CD14-positive monocyte (primary cell): ENCODE measurements around the gene AGPAT3. TPM values are rescaled to one million over a fixed set of nuclear protein-coding genes. Genes with fewer than 3 reads are reported as not detected.
"Not testable (repeated sequence)": the region's sequence is repeated elsewhere in the genome, so short reads cannot be mapped to it uniquely, and the experiment has no call there.

Source experiments
- DNase-seq, 3 donors: peaks; one replicate each; pipeline ENCODE4 v3.0.0-alpha.2; 2011 to 2022
- H2AFZ ChIP-seq: 2 replicates; pipeline ENCODE4 v1.6.0; 2012; ENCODE audit warnings: mild to moderate bottlenecking, low read depth, low read length, inconsistent platforms; ENCODE audit not compliant: insufficient read depth, poor library complexity, severe bottlenecking
- H3K27ac ChIP-seq, 2 donors: 1 replicate in 1 of 2; 2 replicates in 1 of 2; pipeline ENCODE4 v1.5.1; 2012 to 2013; ENCODE audit warnings: low read length in 2 of 2, control low read depth in 1 of 2, inconsistent platforms in 1 of 2, low read depth in 1 of 2, mild to moderate bottlenecking in 1 of 2
- H3K27me3 ChIP-seq, 2 donors: one replicate each; pipeline versions ENCODE4 v1.6.0 to v1.6.1; 2011 to 2013; ENCODE audit warnings: low read length in 2 of 2; ENCODE audit not compliant: control insufficient read depth in 2 of 2, insufficient read depth in 2 of 2
- H3K36me3 ChIP-seq, 2 donors: replicated peaks in 1 of 2; 1 replicate in 1 of 2; 2 replicates in 1 of 2; pipeline versions ENCODE4 v1.5.1 to v1.6.1; 2012 to 2013; ENCODE audit warnings: low read length in 2 of 2, control low read depth in 1 of 2, inconsistent platforms in 1 of 2, mild to moderate bottlenecking in 1 of 2; ENCODE audit not compliant: insufficient read depth in 2 of 2, control insufficient read depth in 1 of 2
- H3K4me1 ChIP-seq, 2 donors: 1 replicate in 1 of 2; 2 replicates in 1 of 2; pipeline versions ENCODE4 v1.5.1 to v1.6.1; 2012 to 2013; ENCODE audit warnings: low read length in 2 of 2, control low read depth in 1 of 2, inconsistent platforms in 1 of 2, mild to moderate bottlenecking in 1 of 2, moderate library complexity in 1 of 2; ENCODE audit not compliant: insufficient read depth in 2 of 2, control insufficient read depth in 1 of 2
- H3K4me2 ChIP-seq: replicated peaks from 2 replicates; pipeline ENCODE3; 2012; ENCODE audit warnings: low read length, moderate library complexity, mild to moderate bottlenecking; ENCODE audit not compliant: poor library complexity, severe bottlenecking; ENCODE audit errors: extremely low read depth
- H3K4me3 ChIP-seq, 3 experiments: fragments of 200-600 bp in 1 of 3; sonication (generic) in 1 of 3; replicated peaks in 1 of 3; 1 replicate in 2 of 3; 2 replicates in 1 of 3; pipeline ENCODE4 v1.5.1; 2011 to 2013; ENCODE audit warnings: low read length in 3 of 3, mild to moderate bottlenecking in 3 of 3, control low read depth in 2 of 3, low read depth in 2 of 3, inconsistent platforms in 1 of 3, moderate library complexity in 1 of 3
- H3K79me2 ChIP-seq: 2 replicates; pipeline ENCODE4 v1.6.0; 2012; ENCODE audit warnings: mild to moderate bottlenecking, control low read depth, inconsistent platforms, low read length, moderate library complexity; ENCODE audit not compliant: insufficient read depth
- H3K9ac ChIP-seq: 2 replicates; pipeline ENCODE4 v1.6.0; 2017; ENCODE audit warnings: low read length, mild to moderate bottlenecking; ENCODE audit not compliant: insufficient read depth, poor library complexity, severe bottlenecking
- H3K9me3 ChIP-seq, 2 donors: replicated peaks in 1 of 2; 1 replicate in 1 of 2; 2 replicates in 1 of 2; pipeline versions ENCODE4 v1.5.1 to v1.6.1; 2012 to 2013; ENCODE audit warnings: low read length in 2 of 2, control low read depth in 1 of 2; ENCODE audit not compliant: control insufficient read depth in 1 of 2, insufficient read depth in 1 of 2
- H4K20me1 ChIP-seq: 2 replicates; pipeline ENCODE4 v1.6.0; 2012; ENCODE audit warnings: mild to moderate bottlenecking, low read length, control low read depth, moderate library complexity; ENCODE audit not compliant: insufficient read depth
- H3K27ac Mint-ChIP-seq, 7 donors: one replicate each; pipeline ENCODE4 v1.8.0; 2020; ENCODE audit warnings: mild to moderate bottlenecking in 7 of 7, mixed read lengths in 7 of 7, moderate library complexity in 6 of 7, inconsistent platforms in 2 of 7
- H3K27me3 Mint-ChIP-seq, 3 donors: one replicate each; pipeline ENCODE4 v1.8.0; 2021 to 2022; ENCODE audit warnings: low read depth in 3 of 3, mild to moderate bottlenecking in 3 of 3, mixed read lengths in 3 of 3, moderate library complexity in 3 of 3, inconsistent platforms in 1 of 3
- H3K36me3 Mint-ChIP-seq, 2 donors: one replicate each; pipeline ENCODE4 v1.8.0; 2020; ENCODE audit warnings: mixed read lengths in 2 of 2, inconsistent platforms in 1 of 2, mild to moderate bottlenecking in 1 of 2
- H3K4me1 Mint-ChIP-seq: one replicate; pipeline ENCODE4 v1.8.0; 2020; ENCODE audit warnings: mild to moderate bottlenecking, mixed read lengths
- H3K4me3 Mint-ChIP-seq, 2 donors: one replicate each; pipeline ENCODE4 v1.8.0; 2020; ENCODE audit warnings: mild to moderate bottlenecking in 2 of 2, mixed read lengths in 2 of 2, moderate library complexity in 1 of 2
- H3K9me3 Mint-ChIP-seq, 7 donors: one replicate each; pipeline ENCODE4 v1.8.0; 2020 to 2022; ENCODE audit warnings: mixed read lengths in 7 of 7, mild to moderate bottlenecking in 6 of 7, moderate library complexity in 6 of 7, inconsistent platforms in 2 of 7
- CTCF ChIP-seq: fragments of 200-600 bp; IDR thresholded peaks from one replicate; pipeline ENCODE4 v1.8.0; 2022; ENCODE audit warnings: antibody characterized with exemption, mild to moderate bottlenecking
- WGBS: methylation state at CpG from one replicate; pipeline ENCODE4 v1.1.5; 2013; ENCODE audit warnings: missing lambda C conversion rate; ENCODE audit not compliant: insufficient coverage; 5-methylcytosine and 5-hydroxymethylcytosine counted together
- intact Hi-C, 2 donors: fragments of 100-400 bp; cut with micrococcal nuclease; formaldehyde crosslinking; loops; one replicate each; pipeline versions ENCODE4 v1.15.0 to v1.15.1; 2023
- polyA plus RNA-seq, 3 donors: library from polyadenylated mRNA; depleted of rRNA in 1 of 3; unstranded in 2 of 3; stranded (reverse) in 1 of 3; fragments of 300-500 nt in 2 of 3; fragments of >200 nt in 1 of 3; fragmentation: Illumina TruSeq in 2 of 3; gene quantifications; 1 replicate in 2 of 3; 2 replicates in 1 of 3; pipeline ENCODE4 v1.2.3, GENCODE V29; 2012 to 2021

The AGPAT3 gene
- polyA plus RNA-seq, 3 donors: 24.9 to 49.3 (median 26.2) TPM

DNA sequence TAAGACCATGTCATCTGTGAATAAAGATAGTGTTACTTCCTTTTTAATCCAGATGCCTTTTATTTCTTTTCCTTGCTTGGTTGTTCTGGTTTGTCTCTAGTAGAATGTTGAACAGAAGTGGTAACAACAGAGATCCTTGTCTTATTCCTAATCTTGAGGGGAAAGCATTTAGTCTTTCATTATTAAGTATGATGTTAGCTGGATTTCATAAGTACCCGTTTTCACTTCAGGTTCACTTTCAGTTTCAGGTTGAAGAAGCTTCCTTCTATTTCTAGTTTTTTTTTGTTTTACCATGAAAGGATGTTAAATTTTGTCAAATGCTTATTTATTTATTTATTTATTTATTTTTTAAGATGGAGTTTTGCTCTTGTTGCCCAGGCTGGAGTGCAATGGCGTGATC, 22.3 kb upstream of the AGPAT3 start:
- no peaks in the 10 kb centered on the region for H3K9me3 ChIP-seq
- intact Hi-C loops: no loop called here
- peak overlapping the region; percentile 81 to 95 (median 90) for H3K27ac Mint-ChIP-seq
- H3K36me3 Mint-ChIP-seq: peaks cover 0 to 4% of the 10 kb centered on the region in 2 donors
- peaks cover 0 to 4% (median 1%) of the 10 kb centered on the region in 7 donors for H3K9me3 Mint-ChIP-seq
- DNase-seq: peak; percentile 59 to 73 (median 68)
- no CpG with 5 or more reads among the region's 2 CpGs for WGBS
- H3K4me1 ChIP-seq: peaks cover 28 to 32% of the 10 kb centered on the region in 2 donors
- H3K27me3 ChIP-seq: no peaks in the 10 kb centered on the region
- H3K4me2 ChIP-seq: peak overlapping the region; percentile 72
- H3K9ac ChIP-seq: no peak overlapping the region
- TF ChIP-seq CTCF: no peak
- peaks cover 3 to 6% (median 5%) of the 10 kb centered on the region in 3 donors for H3K27me3 Mint-ChIP-seq
- H3K4me3 ChIP-seq: peak overlapping the region in 1 of 3 experiments; percentile 64
- H2AFZ ChIP-seq: no peak overlapping the region
- H3K36me3 ChIP-seq: no peaks in the 10 kb centered on the region
- peak overlapping the region in 1 of 2 donors; percentile 80 for H3K4me3 Mint-ChIP-seq
- H3K27ac ChIP-seq: peak overlapping the region; percentile 48 to 78
- H4K20me1 ChIP-seq: no peaks in the 10 kb centered on the region
- H3K79me2 ChIP-seq: no peaks in the 10 kb centered on the region
- peaks cover 34% of the 10 kb centered on the region for H3K4me1 Mint-ChIP-seq

- H3K27ac Mint-ChIP-seq, H3K9me3 Mint-ChIP-seq, H3K36me3 ChIP-seq, H3K4me2 ChIP-seq, H3K27ac ChIP-seq, H3K4me3 ChIP-seq, H2AFZ ChIP-seq, intact Hi-C loops, H3K9me3 ChIP-seq, H3K9ac ChIP-seq, H3K27me3 Mint-ChIP-seq, H3K79me2 ChIP-seq, DNase-seq, H3K4me3 Mint-ChIP-seq, H4K20me1 ChIP-seq, H3K36me3 Mint-ChIP-seq, H3K27me3 ChIP-seq: not testable (repeated sequence)
- H3K4me1 Mint-ChIP-seq: peaks cover 25% of the 10 kb centered on the region
- peaks cover 26 to 28% of the 10 kb centered on the region in 2 donors for H3K4me1 ChIP-seq
- no CpG with 5 or more reads among the region's 5 CpGs for WGBS
Measured at GRCh38 chr21:43844906-43845305, 20.1 kb upstream of the AGPAT3 start.
